ENCODE results near the gene SLC7A5.
"Not testable (repeated sequence)": the region's sequence is repeated elsewhere in the genome, so short reads cannot be mapped to it uniquely, and the experiment has no call there.

The SLC7A5 gene

GRCh38 chr16:87801679-87802259 is 67.5 kb downstream of the SLC7A5 start:
- no peak for DNase-seq (ENCODE audit: low read depth in 3 of 3, low spot score in 1 of 3)

GRCh38 chr16:87800497-87800896 is 68.8 kb downstream of the SLC7A5 start:
- DNase-seq (ENCODE audit: low read depth in 3 of 3, low spot score in 1 of 3): no peak

- DNase-seq (ENCODE audit: low read depth in 3 of 3, low spot score in 1 of 3): no peak
Observed at GRCh38 chr16:87795336-87795735, 74.0 kb downstream of the SLC7A5 start.

- DNase-seq (ENCODE audit: low read depth in 3 of 3, low spot score in 1 of 3): no peak
Observed at GRCh38 chr16:87794485-87795078, 74.7 kb downstream of the SLC7A5 start.

GRCh38 chr16:87792205-87792565 is 77.1 kb downstream of the SLC7A5 start:
- no peak for DNase-seq (ENCODE audit: low read depth in 3 of 3, low spot score in 1 of 3)

GRCh38 chr16:87791295-87792204 is 77.8 kb downstream of the SLC7A5 start:
- DNase-seq (ENCODE audit: low read depth in 3 of 3, low spot score in 1 of 3): no peak

- no peak for DNase-seq (ENCODE audit: low read depth in 3 of 3, low spot score in 1 of 3)
Observed at GRCh38 chr16:87790292-87791100, 78.8 kb downstream of the SLC7A5 start.

GRCh38 chr16:87789437-87790291 is 79.6 kb downstream of the SLC7A5 start:
- no peak for DNase-seq (ENCODE audit: low read depth in 3 of 3, low spot score in 1 of 3)

- DNase-seq (ENCODE audit: low read depth in 3 of 3, low spot score in 1 of 3): not testable (repeated sequence)
Observed at GRCh38 chr16:87788730-87789436, 80.4 kb downstream of the SLC7A5 start.

- not testable (repeated sequence) for DNase-seq (ENCODE audit: low read depth in 3 of 3, low spot score in 1 of 3)
Observed at GRCh38 chr16:87787451-87788091, 81.7 kb downstream of the SLC7A5 start.

- DNase-seq (ENCODE audit: low read depth in 3 of 3, low spot score in 1 of 3): no peak
Observed at GRCh38 chr16:87784812-87785211, 84.5 kb downstream of the SLC7A5 start.

GRCh38 chr16:87782033-87782432 is 87.3 kb downstream of the SLC7A5 start:
- DNase-seq (ENCODE audit: low read depth in 3 of 3, low spot score in 1 of 3): no peak

GRCh38 chr16:87780385-87780989 is 88.8 kb downstream of the SLC7A5 start:
- no peak for DNase-seq (ENCODE audit: low read depth in 3 of 3, low spot score in 1 of 3)
